Liver (tissue), 9 donors: ENCODE measurements around the gene IL4. TPM values are rescaled to one million over a fixed set of nuclear protein-coding genes. Genes with fewer than 3 reads are reported as not detected.

Experiments
- DNase-seq: peaks from one replicate; pipeline ENCODE4 v3.0.0-alpha.2; 2017; ENCODE audit warnings: low spot score
- H3K27ac ChIP-seq, 2 donors: one replicate each; pipeline ENCODE4 v1.7.0; 2013; ENCODE audit warnings: inconsistent platforms in 2 of 2, low read length in 2 of 2, control low read depth in 1 of 2, low read depth in 1 of 2, mild to moderate bottlenecking in 1 of 2
- H3K27me3 ChIP-seq, 4 donors: one replicate each; pipeline versions ENCODE4 v1.6.1 to v1.7.0; 2013; ENCODE audit warnings: low read length in 3 of 4, inconsistent platforms in 1 of 4, mild to moderate bottlenecking in 1 of 4, moderate library complexity in 1 of 4; ENCODE audit not compliant: control insufficient read depth in 4 of 4, insufficient read depth in 4 of 4
- H3K36me3 ChIP-seq, 4 donors: one replicate each; pipeline versions ENCODE4 v1.6.1 to v1.7.0; 2013; ENCODE audit warnings: low read length in 3 of 4, mild to moderate bottlenecking in 3 of 4, low read depth in 1 of 4, moderate library complexity in 1 of 4; ENCODE audit not compliant: control insufficient read depth in 4 of 4, insufficient read depth in 3 of 4
- H3K4me1 ChIP-seq, 4 donors: one replicate each; pipeline versions ENCODE4 v1.6.1 to v1.7.0; 2013; ENCODE audit warnings: low read length in 3 of 4, mild to moderate bottlenecking in 3 of 4, moderate library complexity in 1 of 4; ENCODE audit not compliant: control insufficient read depth in 4 of 4, insufficient read depth in 4 of 4
- H3K4me3 ChIP-seq, 3 donors: one replicate each; pipeline versions ENCODE4 v1.6.1 to v1.7.0; 2013; ENCODE audit warnings: low read length in 3 of 3, control low read depth in 1 of 3, low read depth in 1 of 3, mild to moderate bottlenecking in 1 of 3
- H3K9ac ChIP-seq, 2 donors: one replicate each; pipeline ENCODE4 v1.7.0; 2013; ENCODE audit warnings: low read length in 2 of 2, mild to moderate bottlenecking in 2 of 2, moderate library complexity in 2 of 2, control low read depth in 1 of 2, low read depth in 1 of 2
- H3K9me3 ChIP-seq, 4 donors: one replicate each; pipeline versions ENCODE4 v1.6.1 to v1.7.0; 2013; ENCODE audit warnings: low read length in 3 of 4; ENCODE audit not compliant: control insufficient read depth in 4 of 4
- ATF3 ChIP-seq: IDR thresholded peaks from 2 replicates; pipeline ENCODE4 v1.6.1; 2016; ENCODE audit warnings: antibody characterized with exemption
- CTCF ChIP-seq: fragments of 150-350 bp; IDR thresholded peaks from 2 replicates; pipeline ENCODE4 v1.5.1; 2017; ENCODE audit warnings: improper control_type of control experiment, low read depth, low read length; ENCODE audit not compliant: missing input control
- EGR1 ChIP-seq, 2 donors: IDR thresholded peaks; 2 replicates each; pipeline ENCODE4 v1.6.1; 2016 to 2018; ENCODE audit warnings: antibody characterized with exemption in 2 of 2, low read depth in 2 of 2
- GABPA ChIP-seq, 2 donors: IDR thresholded peaks in 1 of 2; conservative IDR thresholded peaks in 1 of 2; 2 replicates each; pipeline ENCODE4 v1.6.1; 2016; ENCODE audit warnings: antibody characterized with exemption in 2 of 2, mild to moderate bottlenecking in 1 of 2, moderate library complexity in 1 of 2
- HNF4A ChIP-seq, 2 donors: conservative IDR thresholded peaks; 2 replicates each; pipeline ENCODE4 v1.6.1; 2016; ENCODE audit warnings: antibody characterized with exemption in 2 of 2, mild to moderate bottlenecking in 2 of 2
- HNF4G ChIP-seq: IDR thresholded peaks from 2 replicates; pipeline ENCODE4 v1.6.1; 2016; ENCODE audit warnings: antibody characterized with exemption
- JUND ChIP-seq, 2 donors: IDR thresholded peaks; 2 replicates each; pipeline ENCODE4 v1.6.1; 2016; ENCODE audit warnings: antibody characterized with exemption in 2 of 2
- MAX ChIP-seq: IDR thresholded peaks from 2 replicates; pipeline ENCODE4 v1.6.1; 2016; ENCODE audit warnings: antibody characterized with exemption
- NR2F2 ChIP-seq: IDR thresholded peaks from 2 replicates; pipeline ENCODE4 v1.6.1; 2016; ENCODE audit warnings: antibody characterized with exemption
- RAD21 ChIP-seq, 2 donors: IDR thresholded peaks; 2 replicates each; pipeline ENCODE4 v1.6.1; 2016; ENCODE audit warnings: antibody characterized with exemption in 2 of 2, mild to moderate bottlenecking in 2 of 2
- REST ChIP-seq: IDR thresholded peaks from 2 replicates; pipeline ENCODE4 v1.6.1; 2016; ENCODE audit warnings: antibody characterized with exemption, mild to moderate bottlenecking
- RXRA ChIP-seq, 2 donors: IDR thresholded peaks; 2 replicates each; pipeline ENCODE4 v1.6.1; 2017 to 2018; ENCODE audit warnings: antibody characterized with exemption in 2 of 2, mild to moderate bottlenecking in 1 of 2
- SP1 ChIP-seq: IDR thresholded peaks from 2 replicates; pipeline ENCODE4 v1.6.1; 2018; ENCODE audit warnings: antibody characterized with exemption, mild to moderate bottlenecking
- TAF1 ChIP-seq: conservative IDR thresholded peaks from 2 replicates; pipeline ENCODE4 v1.6.1; 2016; ENCODE audit warnings: antibody characterized with exemption, mild to moderate bottlenecking
- YY1 ChIP-seq: IDR thresholded peaks from 2 replicates; pipeline ENCODE4 v1.6.1; 2016; ENCODE audit warnings: antibody characterized with exemption, mild to moderate bottlenecking
- ZBTB33 ChIP-seq: IDR thresholded peaks from 2 replicates; pipeline ENCODE4 v1.6.1; 2016; ENCODE audit warnings: antibody characterized with exemption
- WGBS: extraction: QIAGEN DNeasy Blood & Tissue Kit; methylation state at CpG from one replicate; pipeline ENCODE4 v1.1.7; 2013; 5-methylcytosine and 5-hydroxymethylcytosine counted together
- polyA plus RNA-seq, 2 donors: library from polyadenylated mRNA; stranded (reverse) in 1 of 2; unstranded in 1 of 2; fragments of 200-250 nt in 1 of 2; fragments of >200 nt in 1 of 2; fragmentation: Nextera tagmentation in 1 of 2; extraction: Ambion mirVana in 1 of 2; gene quantifications; one replicate each; pipeline versions ENCODE4 v1.2.1 to v1.2.3, GENCODE V29; 2013 to 2015
- total RNA-seq, 2 donors: library from RNA; depleted of rRNA; stranded (reverse); fragments of >200 nt; gene quantifications; one replicate each; pipeline ENCODE4 v1.2.3, GENCODE V29; 2014
- donor health status: healthy.
- donor health status: healthy.
- donor health status: healthy.
- donor health status: healthy.
- donor health status: healthy.

Gene IL4
- total and polyA plus RNA-seq, 4 donors, result not detected

GRCh38 chr5:132678735-132679134 lies 4.9 kb downstream of the IL4 start:
- Histone ChIP-seq H3K27me3 (no peaks in the 10 kb centered on the region), H3K4me1 (no peaks in the 10 kb centered on the region), H3K9ac (no peak overlapping the region), H3K36me3 (no peaks in the 10 kb centered on the region), H3K27ac (no peak overlapping the region), H3K9me3 (no peaks in the 10 kb centered on the region), H3K4me3 (no peak overlapping the region)
- WGBS, result 93% methylated on average over 1 of the region's 1 CpG
- no peak for TF ChIP-seq ZBTB33
- no peak for TF ChIP-seq YY1
- no peak for TF ChIP-seq EGR1 (IDR thresholded peaks at IDR 0.05; ENCODE audit: low read depth in 2 of 2)
- no peak for TF ChIP-seq GABPA (IDR thresholded peaks at IDR 0.05 in 1 of 2, conservative IDR thresholded peaks at IDR 0.05 in 1 of 2)
- TF ChIP-seq CTCF, result no peak
- no peak for TF ChIP-seq JUND (IDR thresholded peaks at IDR 0.05)
- no peak for TF ChIP-seq REST
- TF ChIP-seq HNF4G, result no peak
- TF ChIP-seq SP1, result no peak
- no peak for TF ChIP-seq HNF4A (conservative IDR thresholded peaks at IDR 0.05)
- DNase-seq, result no peak

- Histone ChIP-seq H3K9ac (no peak overlapping the region), H3K9me3 (no peaks in the 10 kb centered on the region), H3K4me3 (no peak overlapping the region), H3K27ac (no peak overlapping the region), H3K36me3 (no peaks in the 10 kb centered on the region), H3K27me3 (no peaks in the 10 kb centered on the region), H3K4me1 (no peaks in the 10 kb centered on the region)
- no peak for DNase-seq
- 94% methylated on average over 7 of the region's 7 CpGs for WGBS
- TF ChIP-seq SP1 (no peak), GABPA (IDR thresholded peaks at IDR 0.05 in 1 of 2, conservative IDR thresholded peaks at IDR 0.05 in 1 of 2) (no peak), RXRA (IDR thresholded peaks at IDR 0.05) (no peak), TAF1 (no peak), REST (no peak), HNF4A (conservative IDR thresholded peaks at IDR 0.05) (no peak), NR2F2 (no peak), EGR1 (IDR thresholded peaks at IDR 0.05; ENCODE audit: low read depth in 2 of 2) (no peak), MAX (no peak), ATF3 (no peak), RAD21 (IDR thresholded peaks at IDR 0.05) (no peak), CTCF (no peak), JUND (IDR thresholded peaks at IDR 0.05) (no peak), HNF4G (no peak), YY1 (no peak)
Measured at GRCh38 chr5:132679166-132679565, 5.4 kb downstream of the IL4 start.
